PFSK-1 (cell line): ENCODE results near the gene ADAMTSL5.

Experiments used
- POLR2AphosphoS5 ChIP-seq: IDR thresholded peaks from 2 replicates; pipeline ENCODE4 v1.6.1; 2012; ENCODE audit warnings: low read depth, mild to moderate bottlenecking, control low read depth, low read length, moderate library complexity
- SIN3A ChIP-seq: IDR thresholded peaks from 2 replicates; pipeline ENCODE4 v1.6.1; 2012; ENCODE audit warnings: mild to moderate bottlenecking, low read length, moderate library complexity, borderline replicate concordance; ENCODE audit not compliant: insufficient read depth

- TF ChIP-seq SIN3A (no peak), POLR2AphosphoS5 (no peak)
These were observed 55.6 kb downstream of the ADAMTSL5 start for GRCh38 chr19:1457031-1457739.
